GM21381 (cell line): ENCODE data around the gene KCNJ18.
"Not testable (repeated sequence)": the region's sequence is repeated elsewhere in the genome, so short reads cannot be mapped to it uniquely, and the experiment has no call there.

Experiments used
- ATAC-seq: cut with Tn5 transposase; IDR thresholded peaks from one replicate; pipeline ENCODE4 v1.9.1; 2021; ENCODE audit warnings: mild to moderate bottlenecking, moderate library complexity; ENCODE audit not compliant: unreplicated experiment

Gene KCNJ18

GRCh38 chr17:21720566-21720965 lies 28.2 kb downstream of the KCNJ18 start:
- not testable (repeated sequence) for ATAC-seq

- ATAC-seq, result not testable (repeated sequence)
Observed at GRCh38 chr17:21722268-21722667, 29.9 kb downstream of the KCNJ18 start.

GRCh38 chr17:21724216-21725006 lies 32.1 kb downstream of the KCNJ18 start:
- ATAC-seq, result not testable (repeated sequence)

GRCh38 chr17:21731076-21731475 lies 38.8 kb downstream of the KCNJ18 start:
- ATAC-seq, result not testable (repeated sequence)

GRCh38 chr17:21733931-21734330 lies 41.6 kb downstream of the KCNJ18 start:
- not testable (repeated sequence) for ATAC-seq

- ATAC-seq, result not testable (repeated sequence)
Observed at GRCh38 chr17:21735814-21736213, 43.5 kb downstream of the KCNJ18 start.

- ATAC-seq, result not testable (repeated sequence)
Observed at GRCh38 chr17:21737015-21737580, 44.8 kb downstream of the KCNJ18 start.

- not testable (repeated sequence) for ATAC-seq
Observed at GRCh38 chr17:21738241-21738640, 45.9 kb downstream of the KCNJ18 start.

- ATAC-seq, result peak; percentile 55
Observed at GRCh38 chr17:21738877-21739474, 46.7 kb downstream of the KCNJ18 start.

GRCh38 chr17:21739485-21739884 lies 47.2 kb downstream of the KCNJ18 start:
- peak; percentile 48 for ATAC-seq

GRCh38 chr17:21740836-21741235 lies 48.5 kb downstream of the KCNJ18 start:
- not testable (repeated sequence) for ATAC-seq

- not testable (repeated sequence) for ATAC-seq
Observed at GRCh38 chr17:21741520-21741919, 49.2 kb downstream of the KCNJ18 start.

GRCh38 chr17:21742326-21742725 lies 50.0 kb downstream of the KCNJ18 start:
- no peak for ATAC-seq

GRCh38 chr17:21744151-21744550 lies 51.8 kb downstream of the KCNJ18 start:
- not testable (repeated sequence) for ATAC-seq

GRCh38 chr17:21744621-21745020 lies 52.3 kb downstream of the KCNJ18 start:
- ATAC-seq, result not testable (repeated sequence)

GRCh38 chr17:21745385-21746054 lies 53.2 kb downstream of the KCNJ18 start:
- not testable (repeated sequence) for ATAC-seq

GRCh38 chr17:21746415-21746814 lies 54.1 kb downstream of the KCNJ18 start:
- ATAC-seq, result not testable (repeated sequence)

- ATAC-seq, result not testable (repeated sequence)
Observed at GRCh38 chr17:21747195-21747915, 55.0 kb downstream of the KCNJ18 start.

GRCh38 chr17:21748686-21749085 lies 56.4 kb downstream of the KCNJ18 start:
- not testable (repeated sequence) for ATAC-seq

GRCh38 chr17:21749696-21750531 lies 57.6 kb downstream of the KCNJ18 start:
- ATAC-seq, result not testable (repeated sequence)
